Calu3 (cell line): ENCODE data around the gene MCRS1. TPM values are rescaled to one million over a fixed set of nuclear protein-coding genes. Genes with fewer than 3 reads are reported as not detected.

Experiments
- BruUV-seq: library from RNA; stranded (reverse); fragments of 400-500 nt; replicated peaks from 2 replicates; lab custom pipeline; 2021; lab: Mats Ljungman, UMichigan
- CTCF ChIA-PET: fragments of 300-600 bp; sonication (Branson Sonifier 250); formaldehyde crosslinking; loops from one replicate; lab custom pipeline; 2022; ENCODE audit warnings: antibody characterized with exemption; lab: Charles Lee
- DNase-seq: peaks from one replicate; pipeline ENCODE4 v3.0.0; 2022
- H3K27ac Mint-ChIP-seq: one replicate; pipeline ENCODE4 v1.8.0; 2022; ENCODE audit warnings: mixed read lengths; ENCODE audit not compliant: unreplicated experiment
- H3K27me3 Mint-ChIP-seq: one replicate; pipeline ENCODE4 v1.8.0; 2022; ENCODE audit warnings: mixed read lengths; ENCODE audit not compliant: unreplicated experiment
- H3K36me3 Mint-ChIP-seq: one replicate; pipeline ENCODE4 v1.8.0; 2022; ENCODE audit warnings: mild to moderate bottlenecking, moderate library complexity, mixed read lengths; ENCODE audit not compliant: insufficient read depth, unreplicated experiment
- H3K4me1 Mint-ChIP-seq: one replicate; pipeline ENCODE4 v1.8.0; 2022; ENCODE audit warnings: mild to moderate bottlenecking, low read depth, mixed read lengths; ENCODE audit not compliant: unreplicated experiment
- H3K4me3 Mint-ChIP-seq: one replicate; pipeline ENCODE4 v1.8.0; 2022; ENCODE audit warnings: mild to moderate bottlenecking, low read depth, moderate library complexity, mixed read lengths; ENCODE audit not compliant: unreplicated experiment
- H3K9me3 Mint-ChIP-seq: one replicate; pipeline ENCODE4 v1.8.0; 2022; ENCODE audit warnings: low read depth, mixed read lengths; ENCODE audit not compliant: unreplicated experiment
- CTCF ChIP-seq: fragments of 200-600 bp; IDR thresholded peaks from one replicate; pipeline ENCODE4 v1.8.0; 2022; ENCODE audit warnings: antibody characterized with exemption; ENCODE audit not compliant: unreplicated experiment
- intact Hi-C: fragments of 100-400 bp; cut with micrococcal nuclease; formaldehyde crosslinking; loops from one replicate; pipeline ENCODE4 v1.10.0; 2022; ENCODE audit not compliant: unreplicated experiment
- total RNA-seq: library from RNA; stranded (reverse); gene quantifications from 2 replicates; pipeline ENCODE4 v1.2.3, GENCODE V29; 2022

Gene MCRS1
- total RNA-seq, 1 experiment from 2014 or later = 38.0 TPM

- no peak overlapping the region for H3K27ac Mint-ChIP-seq
- no peaks in the 10 kb centered on the region for H3K4me1 Mint-ChIP-seq
- no peaks in the 10 kb centered on the region for H3K9me3 Mint-ChIP-seq
- CTCF ChIA-PET = no interaction called here
- no peak for DNase-seq
- no peaks in the 10 kb centered on the region for H3K27me3 Mint-ChIP-seq
- intact Hi-C loops = no loop called here
- BruUV-seq = no TSS peak
- no peak for TF ChIP-seq CTCF
- no peak overlapping the region for H3K4me3 Mint-ChIP-seq
- peaks cover 31% of the 10 kb centered on the region for H3K36me3 Mint-ChIP-seq
Measured at GRCh38 chr12:49562831-49563230, 5.1 kb downstream of the MCRS1 start.

DNA sequence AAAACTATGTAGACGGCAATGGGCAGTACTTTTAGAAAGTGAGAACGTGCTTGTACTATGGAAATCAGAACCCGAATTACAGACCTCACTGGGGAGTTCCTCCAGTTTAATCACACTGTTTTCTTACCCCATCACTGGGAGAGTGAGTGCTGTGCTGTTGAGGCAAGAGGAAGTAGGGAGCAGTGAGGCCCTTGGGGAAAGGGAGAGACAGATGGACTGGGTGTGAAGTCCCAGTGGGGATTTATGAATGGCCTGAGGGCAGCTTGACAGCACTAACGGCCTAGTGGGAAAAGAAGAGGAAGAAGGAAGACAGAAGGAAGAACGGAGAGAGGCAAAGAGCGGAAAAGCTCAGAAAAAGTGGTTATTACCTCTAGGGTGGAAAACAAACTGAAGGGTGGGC is 5.7 kb downstream of the MCRS1 start:
- Mint-ChIP-seq H3K27ac (no peak overlapping the region), H3K27me3 (no peaks in the 10 kb centered on the region), H3K4me3 (no peak overlapping the region), H3K36me3 (peaks cover 25% of the 10 kb centered on the region), H3K9me3 (no peaks in the 10 kb centered on the region), H3K4me1 (no peaks in the 10 kb centered on the region)
- no peak for TF ChIP-seq CTCF
- CTCF ChIA-PET = no interaction called here
- no peak for DNase-seq
- intact Hi-C loops = no loop called here
- BruUV-seq = no TSS peak

DNA sequence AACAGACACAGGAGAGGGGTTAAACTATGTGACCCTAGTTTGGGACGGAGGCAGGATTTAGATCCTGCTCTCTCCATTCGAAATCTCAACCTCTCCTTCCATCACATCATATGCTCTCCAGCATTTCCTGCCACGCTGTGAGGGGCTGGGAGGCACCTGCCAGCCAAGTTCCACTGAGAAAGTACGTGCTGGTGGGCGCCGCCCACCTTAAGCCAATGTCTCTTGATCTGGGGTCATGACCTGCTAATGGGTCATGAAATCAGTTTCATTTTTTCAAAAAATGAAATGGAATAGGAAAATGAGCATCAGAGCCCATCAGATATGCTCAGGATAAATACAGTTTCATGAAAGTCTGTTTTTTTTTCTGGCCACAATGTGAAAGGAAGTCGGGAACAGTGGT is 7.2 kb downstream of the MCRS1 start:
- Mint-ChIP-seq H3K9me3 (no peaks in the 10 kb centered on the region), H3K27ac (peak overlapping the region; percentile 22), H3K36me3 (peaks cover 22% of the 10 kb centered on the region), H3K4me3 (no peak overlapping the region), H3K4me1 (no peaks in the 10 kb centered on the region), H3K27me3 (no peaks in the 10 kb centered on the region)
- no TSS peak for BruUV-seq
- intact Hi-C loops = no loop called here
- no peak for DNase-seq
- CTCF ChIA-PET = no interaction called here
- TF ChIP-seq CTCF = no peak

GRCh38 chr12:49559011-49559675 is 8.8 kb downstream of the MCRS1 start:
- Mint-ChIP-seq H3K9me3 (no peaks in the 10 kb centered on the region), H3K36me3 (peaks cover 20% of the 10 kb centered on the region), H3K27ac (no peak overlapping the region), H3K4me1 (no peaks in the 10 kb centered on the region), H3K4me3 (no peak overlapping the region), H3K27me3 (no peaks in the 10 kb centered on the region)
- TF ChIP-seq CTCF = no peak
- no TSS peak for BruUV-seq
- intact Hi-C loops = no loop called here
- DNase-seq = no peak
- CTCF ChIA-PET = no interaction called here
